Liver (tissue), 9 donors: ENCODE results near the gene SPATA13. TPM values are rescaled to one million over a fixed set of nuclear protein-coding genes. Genes with fewer than 3 reads are reported as not detected.

Experiments
- DNase-seq: peaks from one replicate; pipeline ENCODE4 v3.0.0-alpha.2; 2017; ENCODE audit warnings: low spot score
- H3K27ac ChIP-seq, 2 donors: one replicate each; pipeline ENCODE4 v1.7.0; 2013; ENCODE audit warnings: inconsistent platforms in 2 of 2, low read length in 2 of 2, control low read depth in 1 of 2, low read depth in 1 of 2, mild to moderate bottlenecking in 1 of 2
- H3K27me3 ChIP-seq, 4 donors: one replicate each; pipeline versions ENCODE4 v1.6.1 to v1.7.0; 2013; ENCODE audit warnings: low read length in 3 of 4, inconsistent platforms in 1 of 4, mild to moderate bottlenecking in 1 of 4, moderate library complexity in 1 of 4; ENCODE audit not compliant: control insufficient read depth in 4 of 4, insufficient read depth in 4 of 4
- H3K36me3 ChIP-seq, 4 donors: one replicate each; pipeline versions ENCODE4 v1.6.1 to v1.7.0; 2013; ENCODE audit warnings: low read length in 3 of 4, mild to moderate bottlenecking in 3 of 4, low read depth in 1 of 4, moderate library complexity in 1 of 4; ENCODE audit not compliant: control insufficient read depth in 4 of 4, insufficient read depth in 3 of 4
- H3K4me1 ChIP-seq, 4 donors: one replicate each; pipeline versions ENCODE4 v1.6.1 to v1.7.0; 2013; ENCODE audit warnings: low read length in 3 of 4, mild to moderate bottlenecking in 3 of 4, moderate library complexity in 1 of 4; ENCODE audit not compliant: control insufficient read depth in 4 of 4, insufficient read depth in 4 of 4
- H3K4me3 ChIP-seq, 3 donors: one replicate each; pipeline versions ENCODE4 v1.6.1 to v1.7.0; 2013; ENCODE audit warnings: low read length in 3 of 3, control low read depth in 1 of 3, low read depth in 1 of 3, mild to moderate bottlenecking in 1 of 3
- H3K9ac ChIP-seq, 2 donors: one replicate each; pipeline ENCODE4 v1.7.0; 2013; ENCODE audit warnings: low read length in 2 of 2, mild to moderate bottlenecking in 2 of 2, moderate library complexity in 2 of 2, control low read depth in 1 of 2, low read depth in 1 of 2
- H3K9me3 ChIP-seq, 4 donors: one replicate each; pipeline versions ENCODE4 v1.6.1 to v1.7.0; 2013; ENCODE audit warnings: low read length in 3 of 4; ENCODE audit not compliant: control insufficient read depth in 4 of 4
- EGR1 ChIP-seq, 2 donors: IDR thresholded peaks; 2 replicates each; pipeline ENCODE4 v1.6.1; 2016 to 2018; ENCODE audit warnings: antibody characterized with exemption in 2 of 2, low read depth in 2 of 2
- FOXA1 ChIP-seq: IDR thresholded peaks from 2 replicates; pipeline ENCODE4 v1.6.1; 2016; ENCODE audit warnings: antibody characterized with exemption
- FOXA2 ChIP-seq: IDR thresholded peaks from 2 replicates; pipeline ENCODE4 v1.6.1; 2016; ENCODE audit warnings: antibody characterized with exemption
- GABPA ChIP-seq, 2 donors: IDR thresholded peaks in 1 of 2; conservative IDR thresholded peaks in 1 of 2; 2 replicates each; pipeline ENCODE4 v1.6.1; 2016; ENCODE audit warnings: antibody characterized with exemption in 2 of 2, mild to moderate bottlenecking in 1 of 2, moderate library complexity in 1 of 2
- HNF4A ChIP-seq, 2 donors: conservative IDR thresholded peaks; 2 replicates each; pipeline ENCODE4 v1.6.1; 2016; ENCODE audit warnings: antibody characterized with exemption in 2 of 2, mild to moderate bottlenecking in 2 of 2
- HNF4G ChIP-seq: IDR thresholded peaks from 2 replicates; pipeline ENCODE4 v1.6.1; 2016; ENCODE audit warnings: antibody characterized with exemption
- JUND ChIP-seq, 2 donors: IDR thresholded peaks; 2 replicates each; pipeline ENCODE4 v1.6.1; 2016; ENCODE audit warnings: antibody characterized with exemption in 2 of 2
- NR2F2 ChIP-seq: IDR thresholded peaks from 2 replicates; pipeline ENCODE4 v1.6.1; 2016; ENCODE audit warnings: antibody characterized with exemption
- RAD21 ChIP-seq, 2 donors: IDR thresholded peaks; 2 replicates each; pipeline ENCODE4 v1.6.1; 2016; ENCODE audit warnings: antibody characterized with exemption in 2 of 2, mild to moderate bottlenecking in 2 of 2
- RXRA ChIP-seq, 2 donors: IDR thresholded peaks; 2 replicates each; pipeline ENCODE4 v1.6.1; 2017 to 2018; ENCODE audit warnings: antibody characterized with exemption in 2 of 2, mild to moderate bottlenecking in 1 of 2
- SP1 ChIP-seq: IDR thresholded peaks from 2 replicates; pipeline ENCODE4 v1.6.1; 2018; ENCODE audit warnings: antibody characterized with exemption, mild to moderate bottlenecking
- TAF1 ChIP-seq: conservative IDR thresholded peaks from 2 replicates; pipeline ENCODE4 v1.6.1; 2016; ENCODE audit warnings: antibody characterized with exemption, mild to moderate bottlenecking
- YY1 ChIP-seq: IDR thresholded peaks from 2 replicates; pipeline ENCODE4 v1.6.1; 2016; ENCODE audit warnings: antibody characterized with exemption, mild to moderate bottlenecking
- WGBS: extraction: QIAGEN DNeasy Blood & Tissue Kit; methylation state at CpG from one replicate; pipeline ENCODE4 v1.1.7; 2013; 5-methylcytosine and 5-hydroxymethylcytosine counted together
- polyA plus RNA-seq, 2 donors: library from polyadenylated mRNA; stranded (reverse) in 1 of 2; unstranded in 1 of 2; fragments of 200-250 nt in 1 of 2; fragments of >200 nt in 1 of 2; fragmentation: Nextera tagmentation in 1 of 2; extraction: Ambion mirVana in 1 of 2; gene quantifications; one replicate each; pipeline versions ENCODE4 v1.2.1 to v1.2.3, GENCODE V29; 2013 to 2015
- total RNA-seq, 2 donors: library from RNA; depleted of rRNA; stranded (reverse); fragments of >200 nt; gene quantifications; one replicate each; pipeline ENCODE4 v1.2.3, GENCODE V29; 2014
- TF ChIP-seq, protein P1 (sequence below): IDR thresholded peaks from 2 replicates; pipeline ENCODE4 v1.6.1; 2016; ENCODE audit warnings: antibody characterized with exemption
- TF ChIP-seq, protein P2 (sequence below): fragments of 150-350 bp; IDR thresholded peaks from 2 replicates; pipeline ENCODE4 v1.5.1; 2017; ENCODE audit warnings: improper control_type of control experiment, low read depth, low read length; ENCODE audit not compliant: missing input control
- TF ChIP-seq, protein P3 (sequence below): IDR thresholded peaks from 2 replicates; pipeline ENCODE4 v1.6.1; 2016; ENCODE audit warnings: antibody characterized with exemption, mild to moderate bottlenecking
- TF ChIP-seq, protein P4 (sequence below): IDR thresholded peaks from 2 replicates; pipeline ENCODE4 v1.6.1; 2016; ENCODE audit warnings: antibody characterized with exemption
- TF ChIP-seq, protein P5 (sequence below): IDR thresholded peaks from 2 replicates; pipeline ENCODE4 v1.6.1; 2016; ENCODE audit warnings: antibody characterized with exemption
- donor health status: healthy.
- donor health status: healthy.
- donor health status: healthy.
- donor health status: healthy.
- donor health status: healthy.

SPATA13 gene
- total and polyA plus RNA-seq, 4 donors = 10.0 to 57.6 (median 20.4) TPM

DNA sequence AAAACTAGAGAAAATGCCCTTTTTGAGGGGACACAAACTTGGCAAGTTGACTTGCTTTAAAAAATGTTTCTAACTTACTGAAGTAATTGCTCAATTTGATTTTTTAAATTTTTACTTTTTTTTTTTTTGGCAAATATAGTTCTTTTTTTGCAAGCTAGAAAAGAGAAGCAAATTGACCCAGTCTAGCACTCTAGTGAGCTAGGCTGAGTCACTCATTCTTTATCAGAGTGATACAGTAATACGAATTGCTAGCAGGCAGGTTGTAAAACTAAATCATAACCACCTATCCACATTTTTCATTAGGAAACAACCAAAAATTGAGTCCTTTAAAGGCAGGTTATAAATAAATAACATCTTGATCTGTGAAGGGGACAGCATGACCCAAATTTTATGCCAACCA is 97.0 kb downstream of the SPATA13 start:
- H3K9ac ChIP-seq = no peak overlapping the region
- no peak overlapping the region for H3K4me3 ChIP-seq
- no peak overlapping the region for H3K27ac ChIP-seq
- TF ChIP-seq YY1 = no peak
- TF ChIP-seq, protein P1, sequence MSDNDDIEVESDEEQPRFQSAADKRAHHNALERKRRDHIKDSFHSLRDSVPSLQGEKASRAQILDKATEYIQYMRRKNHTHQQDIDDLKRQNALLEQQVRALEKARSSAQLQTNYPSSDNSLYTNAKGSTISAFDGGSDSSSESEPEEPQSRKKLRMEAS = no peak
- TF ChIP-seq FOXA1 = no peak
- TF ChIP-seq, protein P2, sequence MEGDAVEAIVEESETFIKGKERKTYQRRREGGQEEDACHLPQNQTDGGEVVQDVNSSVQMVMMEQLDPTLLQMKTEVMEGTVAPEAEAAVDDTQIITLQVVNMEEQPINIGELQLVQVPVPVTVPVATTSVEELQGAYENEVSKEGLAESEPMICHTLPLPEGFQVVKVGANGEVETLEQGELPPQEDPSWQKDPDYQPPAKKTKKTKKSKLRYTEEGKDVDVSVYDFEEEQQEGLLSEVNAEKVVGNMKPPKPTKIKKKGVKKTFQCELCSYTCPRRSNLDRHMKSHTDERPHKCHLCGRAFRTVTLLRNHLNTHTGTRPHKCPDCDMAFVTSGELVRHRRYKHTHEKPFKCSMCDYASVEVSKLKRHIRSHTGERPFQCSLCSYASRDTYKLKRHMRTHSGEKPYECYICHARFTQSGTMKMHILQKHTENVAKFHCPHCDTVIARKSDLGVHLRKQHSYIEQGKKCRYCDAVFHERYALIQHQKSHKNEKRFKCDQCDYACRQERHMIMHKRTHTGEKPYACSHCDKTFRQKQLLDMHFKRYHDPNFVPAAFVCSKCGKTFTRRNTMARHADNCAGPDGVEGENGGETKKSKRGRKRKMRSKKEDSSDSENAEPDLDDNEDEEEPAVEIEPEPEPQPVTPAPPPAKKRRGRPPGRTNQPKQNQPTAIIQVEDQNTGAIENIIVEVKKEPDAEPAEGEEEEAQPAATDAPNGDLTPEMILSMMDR = no peak
- TF ChIP-seq RAD21 (IDR thresholded peaks at IDR 0.05) = no peak
- no peak for TF ChIP-seq TAF1
- DNase-seq = no peak
- peaks cover 0 to 5% (median 0%) of the 10 kb centered on the region in 4 donors for H3K4me1 ChIP-seq
- H3K27me3 ChIP-seq = no peaks in the 10 kb centered on the region
- H3K9me3 ChIP-seq = no peaks in the 10 kb centered on the region
- WGBS = 86% methylated on average over 1 of the region's 1 CpG
- H3K36me3 ChIP-seq = peaks cover 1 to 27% (median 19%) of the 10 kb centered on the region in 4 donors

DNA sequence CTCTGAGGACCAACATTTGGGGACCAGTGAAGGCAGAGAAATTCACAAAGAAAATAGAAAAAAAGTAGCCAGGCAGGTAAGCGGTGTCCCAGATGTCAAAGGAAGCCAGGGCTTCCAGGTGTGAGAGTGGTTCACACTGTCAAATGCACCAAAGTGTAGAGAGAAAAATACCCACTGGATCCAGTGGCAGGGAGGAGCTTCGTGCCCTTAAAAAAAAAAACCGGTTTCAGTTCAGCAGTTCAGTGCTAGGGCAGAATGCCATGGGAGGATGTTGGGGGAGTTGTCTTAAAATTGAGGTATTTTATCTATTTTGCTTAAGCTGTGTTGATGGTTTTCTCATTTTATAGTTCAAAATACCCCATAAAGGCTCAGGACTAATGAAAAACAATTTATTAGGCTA is 101.0 kb downstream of the SPATA13 start:
- no peak overlapping the region for H3K9ac ChIP-seq
- H3K4me3 ChIP-seq = no peak overlapping the region
- H3K36me3 ChIP-seq = peaks cover 2 to 11% (median 6%) of the 10 kb centered on the region in 4 donors
- H3K9me3 ChIP-seq = no peaks in the 10 kb centered on the region
- DNase-seq = no peak
- H3K4me1 ChIP-seq = peaks cover 0 to 9% (median 4%) of the 10 kb centered on the region in 4 donors
- 48% methylated on average over 3 of the region's 3 CpGs for WGBS
- no peak for TF ChIP-seq NR2F2
- no peak for TF ChIP-seq TAF1
- no peak for TF ChIP-seq HNF4A (conservative IDR thresholded peaks at IDR 0.05)
- TF ChIP-seq, protein P3, sequence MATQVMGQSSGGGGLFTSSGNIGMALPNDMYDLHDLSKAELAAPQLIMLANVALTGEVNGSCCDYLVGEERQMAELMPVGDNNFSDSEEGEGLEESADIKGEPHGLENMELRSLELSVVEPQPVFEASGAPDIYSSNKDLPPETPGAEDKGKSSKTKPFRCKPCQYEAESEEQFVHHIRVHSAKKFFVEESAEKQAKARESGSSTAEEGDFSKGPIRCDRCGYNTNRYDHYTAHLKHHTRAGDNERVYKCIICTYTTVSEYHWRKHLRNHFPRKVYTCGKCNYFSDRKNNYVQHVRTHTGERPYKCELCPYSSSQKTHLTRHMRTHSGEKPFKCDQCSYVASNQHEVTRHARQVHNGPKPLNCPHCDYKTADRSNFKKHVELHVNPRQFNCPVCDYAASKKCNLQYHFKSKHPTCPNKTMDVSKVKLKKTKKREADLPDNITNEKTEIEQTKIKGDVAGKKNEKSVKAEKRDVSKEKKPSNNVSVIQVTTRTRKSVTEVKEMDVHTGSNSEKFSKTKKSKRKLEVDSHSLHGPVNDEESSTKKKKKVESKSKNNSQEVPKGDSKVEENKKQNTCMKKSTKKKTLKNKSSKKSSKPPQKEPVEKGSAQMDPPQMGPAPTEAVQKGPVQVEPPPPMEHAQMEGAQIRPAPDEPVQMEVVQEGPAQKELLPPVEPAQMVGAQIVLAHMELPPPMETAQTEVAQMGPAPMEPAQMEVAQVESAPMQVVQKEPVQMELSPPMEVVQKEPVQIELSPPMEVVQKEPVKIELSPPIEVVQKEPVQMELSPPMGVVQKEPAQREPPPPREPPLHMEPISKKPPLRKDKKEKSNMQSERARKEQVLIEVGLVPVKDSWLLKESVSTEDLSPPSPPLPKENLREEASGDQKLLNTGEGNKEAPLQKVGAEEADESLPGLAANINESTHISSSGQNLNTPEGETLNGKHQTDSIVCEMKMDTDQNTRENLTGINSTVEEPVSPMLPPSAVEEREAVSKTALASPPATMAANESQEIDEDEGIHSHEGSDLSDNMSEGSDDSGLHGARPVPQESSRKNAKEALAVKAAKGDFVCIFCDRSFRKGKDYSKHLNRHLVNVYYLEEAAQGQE = no peak
- no peak for TF ChIP-seq FOXA2
- TF ChIP-seq, protein P1 = no peak
- no peak for TF ChIP-seq SP1
- TF ChIP-seq, protein P2 = no peak
- TF ChIP-seq, protein P4, sequence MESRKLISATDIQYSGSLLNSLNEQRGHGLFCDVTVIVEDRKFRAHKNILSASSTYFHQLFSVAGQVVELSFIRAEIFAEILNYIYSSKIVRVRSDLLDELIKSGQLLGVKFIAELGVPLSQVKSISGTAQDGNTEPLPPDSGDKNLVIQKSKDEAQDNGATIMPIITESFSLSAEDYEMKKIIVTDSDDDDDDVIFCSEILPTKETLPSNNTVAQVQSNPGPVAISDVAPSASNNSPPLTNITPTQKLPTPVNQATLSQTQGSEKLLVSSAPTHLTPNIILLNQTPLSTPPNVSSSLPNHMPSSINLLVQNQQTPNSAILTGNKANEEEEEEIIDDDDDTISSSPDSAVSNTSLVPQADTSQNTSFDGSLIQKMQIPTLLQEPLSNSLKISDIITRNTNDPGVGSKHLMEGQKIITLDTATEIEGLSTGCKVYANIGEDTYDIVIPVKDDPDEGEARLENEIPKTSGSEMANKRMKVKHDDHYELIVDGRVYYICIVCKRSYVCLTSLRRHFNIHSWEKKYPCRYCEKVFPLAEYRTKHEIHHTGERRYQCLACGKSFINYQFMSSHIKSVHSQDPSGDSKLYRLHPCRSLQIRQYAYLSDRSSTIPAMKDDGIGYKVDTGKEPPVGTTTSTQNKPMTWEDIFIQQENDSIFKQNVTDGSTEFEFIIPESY = no peak
- no peak for TF ChIP-seq FOXA1
- TF ChIP-seq YY1 = no peak
- no peak for TF ChIP-seq RAD21 (IDR thresholded peaks at IDR 0.05)
- TF ChIP-seq RXRA (IDR thresholded peaks at IDR 0.05) = no peak
- TF ChIP-seq EGR1 (IDR thresholded peaks at IDR 0.05; ENCODE audit: low read depth in 2 of 2) = no peak
- TF ChIP-seq GABPA (IDR thresholded peaks at IDR 0.05 in 1 of 2, conservative IDR thresholded peaks at IDR 0.05 in 1 of 2) = no peak
- TF ChIP-seq, protein P5, sequence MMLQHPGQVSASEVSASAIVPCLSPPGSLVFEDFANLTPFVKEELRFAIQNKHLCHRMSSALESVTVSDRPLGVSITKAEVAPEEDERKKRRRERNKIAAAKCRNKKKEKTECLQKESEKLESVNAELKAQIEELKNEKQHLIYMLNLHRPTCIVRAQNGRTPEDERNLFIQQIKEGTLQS = no peak
- no peak for TF ChIP-seq HNF4G
- TF ChIP-seq JUND (IDR thresholded peaks at IDR 0.05) = no peak
- H3K27ac ChIP-seq = no peak overlapping the region
- no peaks in the 10 kb centered on the region for H3K27me3 ChIP-seq
